Upper lobe of left lung (tissue), 6 donors: ENCODE results near the gene ACSBG1. TPM values are rescaled to one million over a fixed set of nuclear protein-coding genes. Genes with fewer than 3 reads are reported as not detected.

ENCODE experiments used
- ATAC-seq, 2 donors: fragments of 200-7000 bp; cut with Tn5 transposase; one replicate each; pipeline ENCODE4 v1.9.1; 2022; ENCODE audit warnings: mild to moderate bottlenecking in 2 of 2, moderate library complexity in 2 of 2; ENCODE audit not compliant: low FRiP score in 2 of 2
- DNase-seq, 2 donors: peaks; one replicate each; pipeline ENCODE4 v3.0.0-alpha.2; 2019 to 2020
- H3K27ac ChIP-seq, 4 donors: fragments of 200-600 bp; sonication (generic); one replicate each; pipeline ENCODE4 v1.5.1; 2016 to 2019
- H3K27me3 ChIP-seq, 4 donors: fragments of 200-600 bp; sonication (generic); one replicate each; pipeline ENCODE4 v1.5.1; 2017 to 2019
- H3K36me3 ChIP-seq, 4 donors: fragments of 200-600 bp; sonication (generic); one replicate each; pipeline ENCODE4 v1.5.1; 2016 to 2019
- H3K4me1 ChIP-seq, 4 donors: fragments of 200-600 bp; sonication (generic); one replicate each; pipeline ENCODE4 v1.5.1; 2018 to 2019
- H3K4me3 ChIP-seq, 4 donors: fragments of 200-600 bp; sonication (generic); one replicate each; pipeline ENCODE4 v1.5.1; 2017 to 2019; ENCODE audit warnings: mild to moderate bottlenecking in 2 of 4, moderate library complexity in 1 of 4
- H3K9me3 ChIP-seq, 4 donors: fragments of 200-600 bp; sonication (generic); one replicate each; pipeline ENCODE4 v1.5.1; 2018 to 2019
- EP300 ChIP-seq, 4 donors: sonication (generic); formaldehyde crosslinking; IDR thresholded peaks; one replicate each; pipeline ENCODE4 v1.5.1; 2017; ENCODE audit warnings: antibody characterized with exemption in 4 of 4, control low read depth in 2 of 4
- POLR2A ChIP-seq, 4 donors: fragments of 450-650 bp; IDR thresholded peaks; one replicate each; pipeline ENCODE4 v1.5.1; 2016 to 2017; ENCODE audit warnings: antibody characterized with exemption in 4 of 4, mild to moderate bottlenecking in 2 of 4
- POLR2AphosphoS5 ChIP-seq, 2 donors: sonication (generic); formaldehyde crosslinking; IDR thresholded peaks; one replicate each; pipeline ENCODE4 v1.5.1; 2017; ENCODE audit warnings: antibody characterized with exemption in 2 of 2
- WGBS, 2 donors: methylation state at CpG; one replicate each; pipeline ENCODE4 v1.1.5; 2017 to 2018; 5-methylcytosine and 5-hydroxymethylcytosine counted together
- total RNA-seq, 6 donors: library from RNA; depleted of rRNA in 4 of 6; stranded (reverse); fragments of >200 nt in 4 of 6; gene quantifications; one replicate each; pipeline versions ENCODE4 v1.1.0 to v1.2.1, GENCODE V29; 2016 to 2021
- TF ChIP-seq, protein P1 (sequence below), 6 experiments: fragments of 450-650 bp in 4 of 6; fragments of 200-600 bp in 2 of 6; sonication (generic) in 2 of 6; IDR thresholded peaks; one replicate each; pipeline ENCODE4 v1.5.1; 2016 to 2019; ENCODE audit warnings: antibody characterized with exemption in 6 of 6
- donor health status: DM: no; HTN: no; CAD: no; lungs with moderate emphysema.
- donor health status: DM: no; HTN: yes; CAD: no; lungs with severe emphysema.

The ACSBG1 gene, protein sequence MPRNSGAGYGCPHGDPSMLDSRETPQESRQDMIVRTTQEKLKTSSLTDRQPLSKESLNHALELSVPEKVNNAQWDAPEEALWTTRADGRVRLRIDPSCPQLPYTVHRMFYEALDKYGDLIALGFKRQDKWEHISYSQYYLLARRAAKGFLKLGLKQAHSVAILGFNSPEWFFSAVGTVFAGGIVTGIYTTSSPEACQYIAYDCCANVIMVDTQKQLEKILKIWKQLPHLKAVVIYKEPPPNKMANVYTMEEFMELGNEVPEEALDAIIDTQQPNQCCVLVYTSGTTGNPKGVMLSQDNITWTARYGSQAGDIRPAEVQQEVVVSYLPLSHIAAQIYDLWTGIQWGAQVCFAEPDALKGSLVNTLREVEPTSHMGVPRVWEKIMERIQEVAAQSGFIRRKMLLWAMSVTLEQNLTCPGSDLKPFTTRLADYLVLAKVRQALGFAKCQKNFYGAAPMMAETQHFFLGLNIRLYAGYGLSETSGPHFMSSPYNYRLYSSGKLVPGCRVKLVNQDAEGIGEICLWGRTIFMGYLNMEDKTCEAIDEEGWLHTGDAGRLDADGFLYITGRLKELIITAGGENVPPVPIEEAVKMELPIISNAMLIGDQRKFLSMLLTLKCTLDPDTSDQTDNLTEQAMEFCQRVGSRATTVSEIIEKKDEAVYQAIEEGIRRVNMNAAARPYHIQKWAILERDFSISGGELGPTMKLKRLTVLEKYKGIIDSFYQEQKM
- total RNA-seq, result 1 to 10 TPM in 4 of 6 donors, under 1 TPM in 1, not detected in 1; 0.22 to 7.3 (median 2.3) TPM

DNA sequence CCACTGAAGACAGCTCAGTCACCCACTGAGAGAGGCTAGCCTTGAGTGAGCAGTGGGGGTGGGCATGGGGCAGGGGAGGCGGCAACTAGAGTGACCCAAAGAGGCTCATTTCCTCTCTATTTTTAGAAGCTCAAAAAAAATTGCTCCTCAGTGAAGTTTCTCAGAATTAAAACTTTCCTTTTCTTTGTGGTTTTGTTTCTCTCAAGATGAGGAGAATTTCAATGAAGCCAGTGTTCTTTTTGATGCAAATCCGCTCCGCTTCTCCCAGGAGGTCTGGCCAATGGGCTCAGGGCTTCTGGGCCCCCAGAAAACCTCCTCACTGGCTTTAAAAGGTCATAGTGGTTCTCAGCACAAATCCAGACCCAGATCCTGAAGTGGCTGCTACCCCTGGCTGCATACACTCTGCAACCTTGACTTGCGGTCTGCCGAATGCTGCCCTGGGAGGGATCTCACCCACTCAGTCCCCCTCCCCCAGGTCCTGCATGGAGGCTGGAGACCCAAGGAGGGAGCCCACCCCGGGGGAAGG is at the start of gene ACSBG1:
TSS of gene ACSBG1 (minus strand) at position 51 of the 526 bp plus-strand sequence. CDS start 64 bp downstream, outside the sequence.
- no peaks in the 10 kb centered on the region for H3K4me1 ChIP-seq
- no peak within 1 kb of the TSS for H3K4me3 ChIP-seq
- no peak within 1 kb of the TSS for H3K27ac ChIP-seq
- no peak for ATAC-seq
- no peak for TF ChIP-seq EP300 (IDR thresholded peaks at IDR 0.05)
- TF ChIP-seq, protein P1, sequence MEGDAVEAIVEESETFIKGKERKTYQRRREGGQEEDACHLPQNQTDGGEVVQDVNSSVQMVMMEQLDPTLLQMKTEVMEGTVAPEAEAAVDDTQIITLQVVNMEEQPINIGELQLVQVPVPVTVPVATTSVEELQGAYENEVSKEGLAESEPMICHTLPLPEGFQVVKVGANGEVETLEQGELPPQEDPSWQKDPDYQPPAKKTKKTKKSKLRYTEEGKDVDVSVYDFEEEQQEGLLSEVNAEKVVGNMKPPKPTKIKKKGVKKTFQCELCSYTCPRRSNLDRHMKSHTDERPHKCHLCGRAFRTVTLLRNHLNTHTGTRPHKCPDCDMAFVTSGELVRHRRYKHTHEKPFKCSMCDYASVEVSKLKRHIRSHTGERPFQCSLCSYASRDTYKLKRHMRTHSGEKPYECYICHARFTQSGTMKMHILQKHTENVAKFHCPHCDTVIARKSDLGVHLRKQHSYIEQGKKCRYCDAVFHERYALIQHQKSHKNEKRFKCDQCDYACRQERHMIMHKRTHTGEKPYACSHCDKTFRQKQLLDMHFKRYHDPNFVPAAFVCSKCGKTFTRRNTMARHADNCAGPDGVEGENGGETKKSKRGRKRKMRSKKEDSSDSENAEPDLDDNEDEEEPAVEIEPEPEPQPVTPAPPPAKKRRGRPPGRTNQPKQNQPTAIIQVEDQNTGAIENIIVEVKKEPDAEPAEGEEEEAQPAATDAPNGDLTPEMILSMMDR (IDR thresholded peaks at IDR 0.05), result no peak
- TF ChIP-seq POLR2AphosphoS5 (IDR thresholded peaks at IDR 0.05), result no peak
- TF ChIP-seq POLR2A (IDR thresholded peaks at IDR 0.05), result no peak
- no peaks in the 10 kb centered on the region for H3K27me3 ChIP-seq
- DNase-seq, result no peak
- no peaks in the 10 kb centered on the region for H3K9me3 ChIP-seq
- H3K36me3 ChIP-seq, result no peaks in the 10 kb centered on the region
- 62 to 74% methylated on average over 6 of the region's 6 CpGs for WGBS, 2 donors

- TF ChIP-seq POLR2A (IDR thresholded peaks at IDR 0.05) (no peak), POLR2AphosphoS5 (IDR thresholded peaks at IDR 0.05) (no peak), EP300 (IDR thresholded peaks at IDR 0.05) (no peak)
- TF ChIP-seq, protein P1 (IDR thresholded peaks at IDR 0.05), result no peak
- DNase-seq, result no peak
- H3K4me3 ChIP-seq, result no peak overlapping the region
- H3K27me3 ChIP-seq, result no peaks in the 10 kb centered on the region
- no peak overlapping the region for H3K27ac ChIP-seq
- H3K9me3 ChIP-seq, result no peaks in the 10 kb centered on the region
- no peak for ATAC-seq
- peaks cover 0 to 4% (median 2%) of the 10 kb centered on the region in 4 donors for H3K4me1 ChIP-seq
- 91 to 98% methylated on average over 2 of the region's 2 CpGs for WGBS, 2 donors
- peaks cover 5 to 90% (median 54%) of the 10 kb centered on the region in 4 donors for H3K36me3 ChIP-seq
These were observed 48.0 kb upstream of the ACSBG1 start for GRCh38 chr15:78282324-78282723.

GRCh38 chr15:78280319-78281072 is 46.1 kb upstream of the ACSBG1 start:
- no peaks in the 10 kb centered on the region for H3K9me3 ChIP-seq
- no peak overlapping the region for H3K27ac ChIP-seq
- peaks cover 5 to 82% (median 43%) of the 10 kb centered on the region in 4 donors for H3K36me3 ChIP-seq
- ATAC-seq (no peak), DNase-seq (peak in 1 of 2 donors; percentile 56)
- peaks cover 0 to 4% (median 2%) of the 10 kb centered on the region in 4 donors for H3K4me1 ChIP-seq
- H3K27me3 ChIP-seq, result no peaks in the 10 kb centered on the region
- H3K4me3 ChIP-seq, result no peak overlapping the region
- 90 to 96% methylated on average over 13 of the region's 13 CpGs for WGBS, 2 donors
- TF ChIP-seq EP300 (IDR thresholded peaks at IDR 0.05), result no peak
- no peak for TF ChIP-seq POLR2AphosphoS5 (IDR thresholded peaks at IDR 0.05)
- TF ChIP-seq, protein P1 (IDR thresholded peaks at IDR 0.05), result no peak
- no peak for TF ChIP-seq POLR2A (IDR thresholded peaks at IDR 0.05)

DNA sequence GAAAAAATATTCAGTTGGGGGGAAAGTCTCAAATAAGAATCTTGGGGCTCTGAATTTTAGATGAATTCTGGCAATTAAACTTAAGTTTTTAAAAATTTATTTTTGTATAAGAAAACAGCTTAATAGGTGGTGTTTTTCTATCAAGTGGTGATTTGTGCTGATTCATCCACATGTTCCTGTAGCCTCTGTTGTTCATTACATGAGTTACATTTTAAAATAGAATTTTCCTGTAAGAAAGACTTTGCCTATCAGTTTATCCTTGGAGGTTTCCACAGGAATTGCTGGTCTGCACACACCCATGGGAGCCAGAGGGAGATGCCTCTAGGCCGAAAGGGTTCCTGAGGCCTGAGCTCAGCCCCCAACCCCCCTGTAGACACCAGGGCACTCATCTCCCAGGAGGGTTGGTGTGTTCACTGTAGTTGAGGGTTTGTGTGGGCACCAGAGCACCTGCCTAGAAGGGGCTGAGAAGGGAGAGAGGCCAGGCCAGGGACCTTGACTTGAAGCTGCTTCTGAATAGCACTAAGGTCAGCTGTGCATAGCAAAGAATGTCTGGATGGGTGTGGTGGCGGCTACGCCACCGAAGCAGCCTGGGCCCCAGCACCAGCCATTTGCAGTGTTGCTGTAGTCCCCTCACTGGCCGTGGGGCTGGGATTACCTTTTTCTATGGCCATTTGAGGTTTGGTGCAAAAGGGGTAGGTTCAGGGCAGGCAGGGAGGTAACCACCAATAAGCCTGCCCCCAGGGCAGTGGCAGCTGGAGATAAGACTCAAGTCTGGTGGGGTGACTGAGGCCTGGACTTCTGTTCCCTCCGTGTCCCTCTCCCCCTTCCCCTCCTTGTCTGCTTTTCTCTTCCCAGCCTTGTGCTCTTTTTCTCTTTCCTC is 41.9 kb upstream of the ACSBG1 start:
- Histone ChIP-seq H3K27ac (no peak overlapping the region), H3K27me3 (no peaks in the 10 kb centered on the region), H3K4me3 (no peak overlapping the region), H3K36me3 (peaks cover 0 to 71% (median 20%) of the 10 kb centered on the region in 4 donors), H3K4me1 (peaks cover 0 to 4% (median 2%) of the 10 kb centered on the region in 4 donors), H3K9me3 (no peaks in the 10 kb centered on the region)
- peak in 1 of 2 donors; percentile 14 for DNase-seq
- 85 to 91% methylated on average over 2 to 6 of the region's 6 CpGs for WGBS, 2 donors
- TF ChIP-seq POLR2A (IDR thresholded peaks at IDR 0.05) (no peak), POLR2AphosphoS5 (IDR thresholded peaks at IDR 0.05) (no peak), EP300 (IDR thresholded peaks at IDR 0.05) (no peak)
- no peak for ATAC-seq
